ENCODE data around the gene IDH3A.

DNA sequence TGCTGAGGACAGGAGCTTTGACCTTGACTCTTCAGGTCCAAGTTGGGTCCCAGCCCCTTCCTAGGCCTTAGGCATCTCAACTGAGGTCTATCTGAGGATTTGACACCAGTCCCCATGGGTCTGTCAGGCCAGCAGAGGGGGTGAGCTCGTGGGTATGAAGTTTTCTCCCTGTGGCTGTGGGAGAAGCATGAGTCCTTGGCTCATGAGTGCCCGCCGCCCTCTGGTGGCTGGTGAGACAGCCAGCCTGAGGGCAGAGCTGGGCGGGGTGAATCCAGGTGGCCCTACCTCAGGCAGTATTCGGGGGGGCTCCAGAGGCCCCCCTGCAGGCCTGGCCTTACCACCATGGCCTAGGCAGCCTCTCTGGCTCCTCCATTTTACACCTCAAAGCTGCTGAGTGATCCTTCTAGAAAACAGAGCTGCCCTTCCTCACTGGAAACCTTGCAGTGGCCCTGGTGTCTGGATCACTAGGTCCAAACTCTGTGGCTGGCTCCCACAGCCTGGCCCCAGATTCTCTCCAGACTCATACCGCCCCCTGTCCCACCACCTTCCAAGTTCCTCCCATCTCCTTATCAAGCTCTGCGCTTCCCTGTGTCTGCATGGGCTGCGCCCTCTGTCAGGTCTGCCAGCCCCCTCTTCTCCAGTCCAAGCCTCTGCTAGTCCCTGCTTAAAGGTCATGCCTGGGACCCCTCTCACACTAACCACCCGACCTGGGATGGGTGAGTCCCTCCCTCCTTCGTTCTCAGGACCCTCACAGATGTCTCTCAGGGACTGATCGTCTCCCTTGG, 40.7 kb upstream of the IDH3A start:
- no peak for TF ChIP-seq POLR2A (IDR thresholded peaks at IDR 0.05)
- TF ChIP-seq, protein P1, sequence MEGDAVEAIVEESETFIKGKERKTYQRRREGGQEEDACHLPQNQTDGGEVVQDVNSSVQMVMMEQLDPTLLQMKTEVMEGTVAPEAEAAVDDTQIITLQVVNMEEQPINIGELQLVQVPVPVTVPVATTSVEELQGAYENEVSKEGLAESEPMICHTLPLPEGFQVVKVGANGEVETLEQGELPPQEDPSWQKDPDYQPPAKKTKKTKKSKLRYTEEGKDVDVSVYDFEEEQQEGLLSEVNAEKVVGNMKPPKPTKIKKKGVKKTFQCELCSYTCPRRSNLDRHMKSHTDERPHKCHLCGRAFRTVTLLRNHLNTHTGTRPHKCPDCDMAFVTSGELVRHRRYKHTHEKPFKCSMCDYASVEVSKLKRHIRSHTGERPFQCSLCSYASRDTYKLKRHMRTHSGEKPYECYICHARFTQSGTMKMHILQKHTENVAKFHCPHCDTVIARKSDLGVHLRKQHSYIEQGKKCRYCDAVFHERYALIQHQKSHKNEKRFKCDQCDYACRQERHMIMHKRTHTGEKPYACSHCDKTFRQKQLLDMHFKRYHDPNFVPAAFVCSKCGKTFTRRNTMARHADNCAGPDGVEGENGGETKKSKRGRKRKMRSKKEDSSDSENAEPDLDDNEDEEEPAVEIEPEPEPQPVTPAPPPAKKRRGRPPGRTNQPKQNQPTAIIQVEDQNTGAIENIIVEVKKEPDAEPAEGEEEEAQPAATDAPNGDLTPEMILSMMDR (IDR thresholded peaks at IDR 0.05) = peak; percentile 93 to 98 (median 97)
